Stomach (tissue), 4 donors: Measurements from ENCODE around the gene KIF2A.

ENCODE experiments used
- POLR2A ChIP-seq, 4 donors: fragments of 450-650 bp; IDR thresholded peaks; one replicate each; pipeline ENCODE4 v1.6.1; 2016; ENCODE audit warnings: antibody characterized with exemption in 4 of 4, control low read depth in 2 of 4, mild to moderate bottlenecking in 1 of 4, moderate library complexity in 1 of 4
- POLR2AphosphoS5 ChIP-seq, 3 donors: sonication (generic); formaldehyde crosslinking; IDR thresholded peaks; one replicate each; pipeline ENCODE4 v1.6.1; 2016; ENCODE audit warnings: antibody characterized with exemption in 3 of 3
- TF ChIP-seq, protein P1 (sequence below), 7 experiments: fragments of 450-650 bp in 4 of 7; fragments of 200-600 bp in 3 of 7; sonication (generic) in 3 of 7; IDR thresholded peaks; one replicate each; pipeline ENCODE4 v1.5.1; 2016 to 2019; ENCODE audit warnings: antibody characterized with exemption in 7 of 7, control low read depth in 2 of 7, mild to moderate bottlenecking in 1 of 7

DNA sequence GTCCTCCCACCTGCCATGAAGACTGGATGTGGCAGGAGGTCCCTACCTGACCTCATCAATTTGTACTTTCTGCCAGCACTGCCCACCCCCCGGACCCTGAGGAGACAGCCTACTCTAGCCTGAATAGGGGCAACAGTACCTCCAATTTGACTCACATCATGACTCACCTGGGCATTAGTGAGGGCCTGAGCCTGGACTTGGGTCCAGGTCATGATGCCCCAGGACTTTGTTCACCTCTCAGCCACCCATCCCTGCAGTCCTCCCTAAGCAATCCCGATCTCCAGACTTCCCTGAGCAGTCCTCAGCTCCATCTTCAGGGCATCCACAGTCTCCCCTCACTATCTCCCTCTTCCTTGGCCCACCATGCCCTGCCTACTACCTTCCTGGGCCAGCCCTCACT is 28.1 kb downstream of the KIF2A start:
- TF ChIP-seq, protein P1, sequence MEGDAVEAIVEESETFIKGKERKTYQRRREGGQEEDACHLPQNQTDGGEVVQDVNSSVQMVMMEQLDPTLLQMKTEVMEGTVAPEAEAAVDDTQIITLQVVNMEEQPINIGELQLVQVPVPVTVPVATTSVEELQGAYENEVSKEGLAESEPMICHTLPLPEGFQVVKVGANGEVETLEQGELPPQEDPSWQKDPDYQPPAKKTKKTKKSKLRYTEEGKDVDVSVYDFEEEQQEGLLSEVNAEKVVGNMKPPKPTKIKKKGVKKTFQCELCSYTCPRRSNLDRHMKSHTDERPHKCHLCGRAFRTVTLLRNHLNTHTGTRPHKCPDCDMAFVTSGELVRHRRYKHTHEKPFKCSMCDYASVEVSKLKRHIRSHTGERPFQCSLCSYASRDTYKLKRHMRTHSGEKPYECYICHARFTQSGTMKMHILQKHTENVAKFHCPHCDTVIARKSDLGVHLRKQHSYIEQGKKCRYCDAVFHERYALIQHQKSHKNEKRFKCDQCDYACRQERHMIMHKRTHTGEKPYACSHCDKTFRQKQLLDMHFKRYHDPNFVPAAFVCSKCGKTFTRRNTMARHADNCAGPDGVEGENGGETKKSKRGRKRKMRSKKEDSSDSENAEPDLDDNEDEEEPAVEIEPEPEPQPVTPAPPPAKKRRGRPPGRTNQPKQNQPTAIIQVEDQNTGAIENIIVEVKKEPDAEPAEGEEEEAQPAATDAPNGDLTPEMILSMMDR (IDR thresholded peaks at IDR 0.05), result no peak
- no peak for TF ChIP-seq POLR2A (IDR thresholded peaks at IDR 0.05)
- TF ChIP-seq POLR2AphosphoS5 (IDR thresholded peaks at IDR 0.05), result no peak
